Stimulated activated CD8-positive, alpha-beta memory T cell treated with anti-CD3 and anti-CD28 coated beads, Interleukin-15, amount 100 ng/mL, for 4 hours (primary cell): ENCODE results near the gene TRPT1.

Source experiments
- DNase-seq, 2 donors: peaks; one replicate each; pipeline ENCODE4 v3.0.0-alpha.2; 2020; ENCODE audit warnings: low read depth in 2 of 2

Gene TRPT1

DNA sequence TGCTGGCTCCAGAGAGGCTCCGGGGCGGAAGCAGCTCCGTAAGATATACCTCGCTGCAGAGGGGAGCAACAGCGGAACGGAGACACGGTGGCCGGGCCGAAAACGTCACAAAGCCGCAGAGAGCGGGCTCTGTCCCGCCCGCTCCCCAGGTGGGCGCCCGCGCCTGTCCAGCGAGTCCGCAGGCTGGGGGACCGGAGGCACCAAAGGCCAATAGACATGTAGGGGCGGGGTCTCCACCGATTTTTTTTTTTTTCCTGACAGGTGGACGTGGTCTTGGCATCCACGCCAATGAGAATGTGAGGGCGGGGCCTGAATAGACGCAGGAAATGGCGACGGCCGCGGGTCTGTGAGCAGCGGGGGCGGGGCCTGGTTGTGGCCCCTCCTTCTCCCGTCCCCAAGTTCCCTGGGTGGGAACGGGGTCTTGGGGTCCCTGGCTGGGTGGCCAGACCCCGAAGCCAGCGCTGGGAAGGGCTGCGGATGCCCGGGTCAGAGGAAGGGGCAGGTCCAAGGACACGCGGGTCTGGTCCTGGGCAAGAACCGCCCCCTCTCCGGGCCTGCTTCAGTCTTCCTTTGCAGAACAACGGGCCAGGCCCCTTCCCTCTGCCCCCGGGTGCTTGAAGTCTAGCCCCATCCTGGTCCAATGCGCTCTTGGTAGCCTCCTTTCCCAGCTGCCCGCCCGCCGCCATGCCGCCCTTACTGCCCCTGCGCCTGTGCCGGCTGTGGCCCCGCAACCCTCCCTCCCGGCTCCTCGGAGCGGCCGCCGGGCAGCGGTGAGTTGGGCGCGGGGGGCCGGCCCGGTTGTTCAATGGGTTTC, 4.4 kb upstream of the TRPT1 start, which contains the start of gene DNAJC4:
Gene DNAJC4, plus strand, starts transcription at position 378 of the 814 bp plus-strand sequence. Its CDS starts 307 bp downstream, at position 685.
- peak; percentile 67 to 77 for DNase-seq

- DNase-seq, result no peak
Measured at GRCh38 chr11:64229744-64230170, 3.8 kb upstream of the TRPT1 start.

GRCh38 chr11:64229090-64229743, 3.2 kb upstream of the TRPT1 start:
- no peak for DNase-seq

- DNase-seq, result no peak
Measured at GRCh38 chr11:64227405-64227956, 1.5 kb upstream of the TRPT1 start.

DNA sequence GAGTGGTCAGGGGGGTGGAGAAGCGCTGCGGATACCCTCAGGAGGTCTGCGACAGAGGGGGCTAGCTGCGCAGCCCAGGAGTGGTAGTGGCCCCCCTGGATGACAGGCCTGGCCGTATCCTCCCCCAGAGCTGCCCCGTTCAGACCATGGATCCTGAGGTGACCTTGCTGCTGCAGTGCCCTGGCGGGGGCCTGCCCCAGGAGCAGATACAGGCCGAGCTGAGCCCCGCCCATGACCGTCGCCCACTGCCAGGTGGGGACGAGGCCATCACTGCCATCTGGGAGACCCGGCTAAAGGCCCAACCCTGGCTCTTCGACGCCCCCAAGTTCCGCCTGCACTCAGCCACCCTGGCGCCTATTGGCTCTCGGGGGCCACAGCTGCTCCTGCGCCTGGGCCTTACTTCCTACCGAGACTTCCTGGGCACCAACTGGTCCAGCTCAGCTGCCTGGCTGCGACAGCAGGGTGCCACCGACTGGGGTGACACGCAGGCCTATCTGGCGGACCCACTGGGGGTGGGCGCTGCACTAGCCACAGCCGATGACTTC, 593 bp upstream of the TRPT1 start:
- peak in 1 of 2 donors; percentile 39 for DNase-seq

GRCh38 chr11:64224891-64225607, 937 bp downstream of the TRPT1 start:
- no peak for DNase-seq

DNA sequence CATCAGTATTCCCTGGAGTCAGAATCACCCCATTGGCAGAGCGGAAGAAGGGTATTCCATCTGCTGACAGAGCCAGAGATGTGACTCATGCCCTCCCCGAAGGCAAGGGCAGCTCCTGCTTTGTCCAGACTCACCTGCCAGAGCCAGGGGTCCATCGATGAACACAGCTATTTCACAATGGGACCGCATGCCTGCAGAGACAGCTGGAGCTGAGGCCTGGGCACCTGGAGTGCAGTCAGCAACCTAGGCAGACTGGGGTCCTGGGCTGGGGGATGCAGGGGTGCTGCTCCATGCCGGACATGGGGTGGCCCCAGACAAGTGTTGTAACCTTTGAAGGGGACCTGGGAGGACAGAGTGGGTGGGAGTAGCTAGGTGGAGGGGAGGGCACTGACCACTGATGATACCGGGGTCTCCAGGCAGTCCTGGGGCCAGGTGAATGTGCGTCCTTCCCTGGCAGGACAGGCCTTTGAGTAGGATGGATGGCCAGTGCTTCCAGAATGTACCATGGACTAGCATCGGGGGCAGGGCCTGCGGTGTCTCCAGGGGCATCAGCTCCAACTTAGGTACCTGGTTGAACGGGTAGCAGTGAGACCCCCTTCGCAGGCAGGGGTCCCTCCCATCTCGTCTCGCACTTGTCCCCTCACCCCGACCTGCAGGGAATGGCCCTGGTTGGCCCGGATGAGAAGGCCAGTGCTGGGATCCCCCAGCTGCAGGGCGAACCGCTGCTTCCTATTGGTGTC, 1.7 kb downstream of the TRPT1 start:
- no peak for DNase-seq

DNA sequence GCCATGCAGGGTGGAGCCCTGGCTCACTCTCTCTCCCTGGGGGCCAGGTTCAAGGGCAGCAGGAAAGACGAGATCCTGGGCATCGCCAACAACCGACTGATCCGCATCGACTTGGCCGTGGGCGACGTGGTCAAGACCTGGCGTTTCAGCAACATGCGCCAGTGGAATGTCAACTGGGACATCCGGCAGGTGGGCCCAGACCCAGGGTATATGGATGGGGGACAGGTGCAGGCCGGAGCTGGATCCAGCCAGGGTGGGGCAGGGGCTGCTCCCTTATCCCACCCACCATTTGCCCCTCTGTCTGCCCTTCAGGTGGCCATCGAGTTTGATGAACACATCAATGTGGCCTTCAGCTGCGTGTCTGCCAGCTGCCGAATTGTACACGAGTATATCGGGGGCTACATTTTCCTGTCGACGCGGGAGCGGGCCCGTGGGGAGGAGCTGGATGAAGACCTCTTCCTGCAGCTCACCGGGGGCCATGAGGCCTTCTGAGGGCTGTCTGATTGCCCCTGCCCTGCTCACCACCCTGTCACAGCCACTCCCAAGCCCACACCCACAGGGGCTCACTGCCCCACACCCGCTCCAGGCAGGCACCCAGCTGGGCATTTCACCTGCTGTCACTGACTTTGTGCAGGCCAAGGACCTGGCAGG, 2.9 kb downstream of the TRPT1 start:
- DNase-seq, result no peak

DNA sequence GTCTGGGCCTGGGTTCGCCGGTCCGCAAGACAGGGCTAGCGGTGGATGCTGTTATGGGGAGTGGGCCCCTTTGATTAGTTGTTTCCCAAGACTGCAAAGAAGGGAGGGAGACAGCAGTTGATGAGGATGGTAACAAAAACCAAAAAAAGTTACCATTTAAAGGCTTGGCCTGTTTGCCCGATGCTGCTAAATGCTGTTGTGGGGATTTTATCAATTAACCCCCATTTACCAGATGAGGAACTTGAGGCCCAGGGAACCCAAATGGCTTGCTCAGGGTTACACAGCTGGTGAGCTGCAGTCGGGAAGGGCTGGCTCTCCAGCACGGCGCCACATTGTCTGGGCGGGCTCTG, 3.4 kb downstream of the TRPT1 start:
- no peak for DNase-seq

- DNase-seq, result no peak
Measured at GRCh38 chr11:64220798-64221197, 5.2 kb downstream of the TRPT1 start.

DNA sequence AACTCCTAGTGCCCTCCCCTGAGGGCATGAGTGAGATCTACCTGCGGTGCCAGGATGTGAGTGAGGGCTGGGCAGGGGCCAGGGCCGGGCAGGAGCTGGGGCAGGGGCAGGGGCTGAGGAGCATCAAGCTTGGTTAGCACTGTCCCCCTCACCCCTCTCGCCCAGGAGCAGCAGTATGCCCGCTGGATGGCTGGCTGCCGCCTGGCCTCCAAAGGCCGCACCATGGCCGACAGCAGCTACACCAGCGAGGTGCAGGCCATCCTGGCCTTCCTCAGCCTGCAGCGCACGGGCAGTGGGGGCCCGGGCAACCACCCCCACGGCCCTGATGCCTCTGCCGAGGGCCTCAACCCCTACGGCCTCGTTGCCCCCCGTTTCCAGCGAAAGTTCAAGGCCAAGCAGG, 5.7 kb downstream of the TRPT1 start:
- DNase-seq, result no peak

DNA sequence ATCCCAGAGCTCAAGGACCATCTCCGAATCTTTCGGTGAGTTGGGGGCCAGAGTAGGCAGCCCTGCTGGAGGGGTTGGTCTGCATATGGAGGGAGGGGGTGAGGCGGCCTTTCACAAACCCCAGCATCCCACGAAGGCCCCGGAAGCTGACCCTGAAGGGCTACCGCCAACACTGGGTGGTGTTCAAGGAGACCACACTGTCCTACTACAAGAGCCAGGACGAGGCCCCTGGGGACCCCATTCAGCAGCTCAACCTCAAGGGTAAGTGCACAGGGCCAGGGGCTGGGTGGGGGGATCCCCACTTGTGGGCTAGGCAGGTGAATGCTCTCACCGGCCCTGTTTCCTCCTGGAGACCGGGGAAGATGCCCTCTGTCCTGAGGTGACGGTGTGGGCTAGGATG, 6.2 kb downstream of the TRPT1 start:
- DNase-seq, result no peak

GRCh38 chr11:64219354-64219684, 6.7 kb downstream of the TRPT1 start:
- DNase-seq, result no peak

DNA sequence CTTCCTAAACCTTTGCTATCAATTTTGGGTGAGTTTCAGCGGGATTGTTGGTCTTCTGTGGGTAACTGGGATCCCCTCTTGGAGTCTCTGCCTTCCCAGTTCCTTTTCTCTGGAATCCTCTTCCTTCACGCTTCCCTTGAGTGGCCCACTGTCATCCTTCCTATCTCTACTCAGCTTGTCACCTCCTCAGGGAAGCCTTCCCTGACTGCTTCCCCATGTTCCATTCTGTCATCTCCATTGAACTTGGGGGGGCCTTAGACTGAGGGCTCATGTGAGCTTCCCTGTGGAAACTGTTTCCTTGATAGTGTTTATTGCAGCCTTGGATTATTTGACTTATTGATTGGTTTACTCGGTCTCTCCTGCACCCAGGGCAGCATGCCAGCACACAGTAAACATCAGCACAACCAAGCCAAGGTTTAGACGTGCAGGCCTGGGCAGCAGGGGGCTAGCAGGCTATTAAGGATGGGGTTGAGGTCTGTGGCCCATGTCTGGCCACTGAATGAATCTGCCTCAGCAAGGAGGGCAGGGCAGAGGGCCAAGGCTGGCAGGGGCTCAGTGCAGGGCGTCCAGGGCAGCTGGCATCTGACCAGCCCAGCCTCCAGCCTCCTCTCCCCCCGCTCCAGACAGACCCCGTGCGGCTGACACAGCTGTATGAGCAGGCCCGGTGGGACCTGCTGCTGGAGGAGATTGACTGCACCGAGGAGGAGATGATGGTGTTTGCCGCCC, 7.2 kb downstream of the TRPT1 start:
- DNase-seq, result no peak

- DNase-seq, result no peak
Measured at GRCh38 chr11:64216879-64217278, 9.1 kb downstream of the TRPT1 start.

DNA sequence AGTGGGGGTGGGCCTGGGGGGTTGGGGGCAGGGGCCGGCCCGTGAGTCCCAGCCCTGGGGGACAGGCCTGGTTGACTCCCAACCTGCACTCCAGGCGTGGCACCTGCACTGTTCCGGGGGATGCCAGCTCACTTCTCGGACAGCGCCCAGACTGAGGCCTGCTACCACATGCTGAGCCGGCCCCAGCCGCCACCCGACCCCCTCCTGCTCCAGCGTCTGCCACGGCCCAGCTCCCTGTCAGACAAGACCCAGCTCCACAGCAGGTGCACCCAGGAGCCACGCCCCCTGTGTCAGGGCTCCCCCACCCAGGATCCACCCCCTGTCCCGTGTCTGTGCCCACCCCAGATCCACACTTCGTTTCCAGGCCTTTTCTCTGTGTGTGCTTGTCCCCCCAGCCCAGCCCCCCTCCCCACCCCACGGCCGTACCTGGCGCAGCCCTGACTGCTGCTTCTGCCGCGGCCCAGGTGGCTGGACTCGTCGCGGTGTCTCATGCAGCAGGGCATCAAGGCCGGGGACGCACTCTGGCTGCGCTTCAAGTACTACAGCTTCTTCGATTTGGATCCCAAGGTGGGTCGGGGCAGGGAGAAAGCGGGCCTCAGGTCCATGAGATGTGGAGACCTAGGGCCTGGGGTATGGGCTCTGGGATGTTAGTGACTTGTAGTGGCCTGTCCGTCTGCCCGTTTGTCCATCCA, 14.7 kb downstream of the TRPT1 start:
- DNase-seq, result no peak

- no peak for DNase-seq
Measured at GRCh38 chr11:64210301-64211020, 15.5 kb downstream of the TRPT1 start.

DNA sequence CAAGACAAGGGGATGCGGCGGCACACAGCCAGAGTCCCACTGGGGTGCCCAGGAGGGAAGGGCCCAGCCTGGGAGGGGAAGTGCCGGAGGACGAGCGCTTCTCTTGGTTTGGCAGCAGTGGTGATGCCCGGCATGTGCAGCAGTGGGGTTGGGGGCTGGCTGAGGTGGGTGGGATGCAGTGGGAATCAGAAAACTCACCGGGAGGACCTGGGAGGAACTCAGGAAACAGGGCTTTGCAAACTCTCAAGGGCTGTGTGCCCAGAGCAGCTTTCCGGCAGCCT, 16.5 kb downstream of the TRPT1 start:
- DNase-seq, result no peak
